NCI-H1694 treated with DMSO at 0.1 percent for 48 hours (cell line): ENCODE measurements around the gene COA1.
"Not testable (repeated sequence)": the region's sequence is repeated elsewhere in the genome, so short reads cannot be mapped to it uniquely, and the experiment has no call there.

Experiments
- DNase-seq: peaks from one replicate; lab custom pipeline; 2025; lab: John Stamatoyannopoulos, UW

COA1 gene

GRCh38 chr7:43687866-43688265, 41.5 kb downstream of the COA1 start:
- not testable (repeated sequence) for DNase-seq

GRCh38 chr7:43686991-43687390, 42.3 kb downstream of the COA1 start:
- no peak for DNase-seq

GRCh38 chr7:43680736-43681135, 48.6 kb downstream of the COA1 start:
- no peak for DNase-seq

GRCh38 chr7:43679210-43680068, 49.9 kb downstream of the COA1 start:
- no peak for DNase-seq

GRCh38 chr7:43678315-43678714, 51.0 kb downstream of the COA1 start:
- no peak for DNase-seq

- DNase-seq, result no peak
Observed at GRCh38 chr7:43677864-43678263, 51.5 kb downstream of the COA1 start.

- DNase-seq, result no peak
Observed at GRCh38 chr7:43674559-43675436, 54.5 kb downstream of the COA1 start.

- not testable (repeated sequence) for DNase-seq
Observed at GRCh38 chr7:43673243-43673976, 55.9 kb downstream of the COA1 start.

- DNase-seq, result no peak
Observed at GRCh38 chr7:43671521-43671920, 57.8 kb downstream of the COA1 start.

- DNase-seq, result no peak
Observed at GRCh38 chr7:43669286-43670081, 59.8 kb downstream of the COA1 start.

GRCh38 chr7:43668035-43668434, 61.3 kb downstream of the COA1 start:
- no peak for DNase-seq

- no peak for DNase-seq
Observed at GRCh38 chr7:43666938-43667337, 62.4 kb downstream of the COA1 start.

- no peak for DNase-seq
Observed at GRCh38 chr7:43664681-43665080, 64.6 kb downstream of the COA1 start.

- no peak for DNase-seq
Observed at GRCh38 chr7:43660141-43660540, 69.2 kb downstream of the COA1 start.

GRCh38 chr7:43659549-43659896, 69.8 kb downstream of the COA1 start:
- DNase-seq, result no peak

GRCh38 chr7:43658718-43659548, 70.4 kb downstream of the COA1 start:
- DNase-seq, result no peak

- DNase-seq, result no peak
Observed at GRCh38 chr7:43656997-43657396, 72.3 kb downstream of the COA1 start.

- DNase-seq, result no peak
Observed at GRCh38 chr7:43655584-43655983, 73.7 kb downstream of the COA1 start.

GRCh38 chr7:43653891-43654504, 75.3 kb downstream of the COA1 start:
- no peak for DNase-seq

GRCh38 chr7:43653466-43653865, 75.9 kb downstream of the COA1 start:
- DNase-seq, result no peak
